ENCODE results near the gene RNF150. TPM values are rescaled to one million over a fixed set of nuclear protein-coding genes. Genes with fewer than 3 reads are reported as not detected.

The RNF150 gene
- total and polyA plus RNA-seq, 2 of the 8 experiments (the other 6 are each of a cell fraction or from before 2014, with no cell fraction given), result 3.4 to 4.8 TPM

GRCh38 chr4:140947506-140947905 is 185.8 kb downstream of the RNF150 start:
- 77% methylated on average over 7 of the region's 7 CpGs; no CpG with 5 or more reads in 1 of the 2 experiments for WGBS, 2 experiments (ENCODE audit: extremely low coverage in 1 of 2, insufficient coverage in 1 of 2, insufficient read length in 1 of 2, insufficient replicate concordance in 2 of 2, low coverage in 1 of 2, low lambda C conversion rate in 2 of 2, missing lambda C conversion rate in 1 of 2)
- Histone ChIP-seq H2BK12ac (ENCODE audit: low read depth, low read length) (no peak overlapping the region), H3K18ac (ENCODE audit: extremely low read depth, low read length) (no peak overlapping the region), H3K4me1 (replicated peaks in 1 of 4; ENCODE audit: control insufficient read depth in 3 of 4, insufficient read depth in 4 of 4, low read length in 3 of 4) (peaks cover 0 to under 1% (median 0%) of the 10 kb centered on the region in 4 experiments; a peak in 1 of 7 replicates), H4K8ac (ENCODE audit: extremely low read depth, insufficient read depth, low read length) (no peak overlapping the region; the same call in 1 of the 2 replicates), H3K79me1 (ENCODE audit: low read depth, low read length) (no peaks in the 10 kb centered on the region), H3K23ac (ENCODE audit: insufficient read length) (no peak overlapping the region), H3K9me3 (ENCODE audit: insufficient read depth in 2 of 2, low read depth in 1 of 2, low read length in 1 of 2) (no peaks in the 10 kb centered on the region), H4K5ac (ENCODE audit: insufficient read length, low read depth, low read length) (no peak overlapping the region), H2BK15ac (ENCODE audit: low read length) (no peak overlapping the region), H2AK5ac (ENCODE audit: low read depth, low read length) (no peak overlapping the region), H3K27me3 (replicated peaks in 1 of 4; ENCODE audit: control insufficient read depth in 3 of 4, extremely low read depth in 1 of 4, insufficient read depth in 3 of 4, low read length in 3 of 4) (no peaks in the 10 kb centered on the region), H4K91ac (replicated peaks; ENCODE audit: insufficient read length, low read length) (no peak overlapping the region), H4K20me1 (replicated peaks in 1 of 2; ENCODE audit: control insufficient read depth in 1 of 2, insufficient read depth in 2 of 2, low read length in 2 of 2) (peaks cover 0 to 2% of the 10 kb centered on the region in 2 experiments), H3K14ac (ENCODE audit: insufficient read length) (no peak overlapping the region), H3K56ac (replicated peaks; ENCODE audit: insufficient read length, low read depth, low read length) (no peak overlapping the region), H3K9ac (replicated peaks in 1 of 4; ENCODE audit: extremely low read depth in 1 of 4, low read depth in 3 of 4, low read length in 3 of 4) (no peak overlapping the region), H3K4me2 (ENCODE audit: insufficient read depth in 1 of 2, low read depth in 2 of 2, low read length in 2 of 2) (no peak overlapping the region), H2AFZ (ENCODE audit: low read length) (no peak overlapping the region), H2BK120ac (replicated peaks; ENCODE audit: low read depth, low read length) (no peak overlapping the region), H3K4me3 (ENCODE audit: extremely low read depth in 1 of 4, insufficient read depth in 2 of 4, low read depth in 3 of 4, low read length in 4 of 4) (no peak overlapping the region), H2BK5ac (ENCODE audit: low read depth, low read length) (no peak overlapping the region), H3K36me3 (ENCODE audit: control insufficient read depth in 2 of 4, insufficient read depth in 4 of 4, low read length in 3 of 4) (no peaks in the 10 kb centered on the region), H3K23me2 (ENCODE audit: low read depth, low read length) (no peaks in the 10 kb centered on the region), H3K4ac (replicated peaks; ENCODE audit: insufficient read length, low read depth, low read length) (no peak overlapping the region), H3K27ac (ENCODE audit: low read depth, low read length) (no peak overlapping the region), H3K79me2 (ENCODE audit: control insufficient read depth in 1 of 2, insufficient read depth in 2 of 2, low read length in 2 of 2) (no peaks in the 10 kb centered on the region), H2BK20ac (ENCODE audit: low read length) (no peak overlapping the region)
- ChIA-PET CTCF (ENCODE audit: partially characterized antibody) (no interaction called here), POLR2A (ENCODE audit: partially characterized antibody) (no interaction called here)
- no peak for TF ChIP-seq CHD1 (IDR thresholded peaks at IDR 0.05; ENCODE audit: low read depth, low read length)
- TF ChIP-seq SP1 (IDR thresholded peaks at IDR 0.05; ENCODE audit: low read depth, low read length), result no peak
- no peak for TF ChIP-seq CEBPB (IDR thresholded peaks at IDR 0.05; ENCODE audit: low read depth, low read length)
- TF ChIP-seq SP4 (IDR thresholded peaks at IDR 0.05; ENCODE audit: low read length), result no peak
- no peak for TF ChIP-seq SIRT6 (IDR thresholded peaks at IDR 0.05; ENCODE audit: low read length)
- TF ChIP-seq HDAC6 (IDR thresholded peaks at IDR 0.05; ENCODE audit: low read depth, low read length), result no peak
- no peak for TF ChIP-seq ATF3 (IDR thresholded peaks at IDR 0.05; ENCODE audit: insufficient read depth, low read depth, low read length)
- TF ChIP-seq CREB1 (IDR thresholded peaks at IDR 0.05), result no peak
- DNase-seq (ENCODE audit: low read depth in 1 of 2, low spot score in 2 of 2), result no peak
- FAIRE-seq, result no peak

Data from H1 (cell line).